ENCODE results near the gene GNG7.

DNA sequence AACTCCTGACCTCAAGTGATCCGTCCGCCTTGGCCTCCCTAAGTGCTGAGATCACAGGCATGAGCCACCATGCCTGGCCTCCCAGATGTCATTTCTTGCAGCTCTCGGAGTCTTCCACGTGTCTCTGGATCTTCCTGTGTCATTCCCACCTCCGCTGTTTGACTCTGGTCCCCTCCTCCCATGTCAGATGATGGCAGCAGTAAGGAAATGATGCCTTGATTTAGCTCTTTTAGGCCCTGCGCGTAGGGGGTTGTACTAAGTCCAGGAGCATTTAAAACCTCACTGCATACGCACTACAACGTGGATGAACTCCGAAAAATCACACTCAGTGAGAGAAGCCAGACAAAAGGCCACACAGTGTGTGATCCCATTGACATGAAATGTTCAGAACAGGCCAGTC lies 113.1 kb downstream of the GNG7 start:
- no peak for TF ChIP-seq CTCF (IDR thresholded peaks at IDR 0.05; ENCODE audit: insufficient read depth, low read depth, low read length)
- no peak for TF ChIP-seq EZH2 (IDR thresholded peaks at IDR 0.05; ENCODE audit: insufficient read depth, low read length)

Measured in astrocyte (in vitro differentiated cells and primary cell).